Skeletal muscle satellite cell (primary cell): ENCODE results near the gene CTSF.
"Not testable (repeated sequence)": the region's sequence is repeated elsewhere in the genome, so short reads cannot be mapped to it uniquely, and the experiment has no call there.

Experiments
- H3K27me3 ChIP-seq: 2 replicates; pipeline ENCODE4 v1.7.0; 2013; ENCODE audit warnings: low read length; ENCODE audit not compliant: control insufficient read depth, insufficient read depth
- H3K36me3 ChIP-seq: 2 replicates; pipeline ENCODE4 v1.7.0; 2013; ENCODE audit warnings: mild to moderate bottlenecking, control low read depth, low read length; ENCODE audit not compliant: insufficient read depth
- H3K4me1 ChIP-seq: 2 replicates; pipeline ENCODE4 v1.7.0; 2013; ENCODE audit warnings: low read length; ENCODE audit not compliant: control insufficient read depth, insufficient read depth
- H3K4me2 ChIP-seq: 2 replicates; pipeline ENCODE4 v1.7.0; 2013; ENCODE audit warnings: mild to moderate bottlenecking, low read length
- H3K4me3 ChIP-seq: 2 replicates; pipeline ENCODE4 v1.7.0; 2013; ENCODE audit warnings: low read length
- H3K9ac ChIP-seq: 2 replicates; pipeline ENCODE4 v1.7.0; 2013; ENCODE audit warnings: mild to moderate bottlenecking, low read depth, low read length, moderate library complexity
- H3K9me3 ChIP-seq: replicated peaks from 2 replicates; pipeline ENCODE4 v1.7.0; 2013; ENCODE audit warnings: mild to moderate bottlenecking, control low read depth, low read length

The CTSF gene

GRCh38 chr11:66542362-66542761, 26.0 kb downstream of the CTSF start:
- Histone ChIP-seq H3K36me3 (peaks cover 8% of the 10 kb centered on the region), H3K4me3 (no peak overlapping the region), H3K4me1 (peaks cover 17% of the 10 kb centered on the region), H3K9ac (no peak overlapping the region), H3K27me3 (no peaks in the 10 kb centered on the region), H3K4me2 (no peak overlapping the region), H3K9me3 (no peaks in the 10 kb centered on the region)

GRCh38 chr11:66541892-66542291, 26.5 kb downstream of the CTSF start:
- H3K4me2 ChIP-seq, result no peak overlapping the region
- H3K9ac ChIP-seq, result no peak overlapping the region
- no peak overlapping the region for H3K4me3 ChIP-seq

GRCh38 chr11:66540598-66540997, 27.8 kb downstream of the CTSF start:
- not testable (repeated sequence) for H3K36me3 ChIP-seq

More at GRCh38 chr11:66541892-66542291, 26.5 kb downstream of the CTSF start:
- Histone ChIP-seq H3K9me3 (no peaks in the 10 kb centered on the region), H3K27me3 (no peaks in the 10 kb centered on the region), H3K36me3 (peaks cover 8% of the 10 kb centered on the region), H3K4me1 (peaks cover 17% of the 10 kb centered on the region)

GRCh38 chr11:66539870-66540213, 28.6 kb downstream of the CTSF start:
- Histone ChIP-seq H3K9me3 (no peaks in the 10 kb centered on the region), H3K27me3 (no peaks in the 10 kb centered on the region), H3K4me2 (no peak overlapping the region), H3K36me3 (peaks cover 8% of the 10 kb centered on the region), H3K4me1 (peaks cover 7% of the 10 kb centered on the region), H3K9ac (no peak overlapping the region), H3K4me3 (no peak overlapping the region)

More at GRCh38 chr11:66540598-66540997, 27.8 kb downstream of the CTSF start:
- H3K9me3 ChIP-seq, H3K4me2 ChIP-seq, H3K27me3 ChIP-seq, H3K4me3 ChIP-seq, H3K9ac ChIP-seq: not testable (repeated sequence)
- H3K4me1 ChIP-seq, result peaks cover 12% of the 10 kb centered on the region

GRCh38 chr11:66539170-66539869, 29.1 kb downstream of the CTSF start:
- H3K9ac ChIP-seq, result no peak overlapping the region
- no peak overlapping the region for H3K4me3 ChIP-seq

GRCh38 chr11:66532784-66533183, 35.6 kb downstream of the CTSF start:
- H3K4me3 ChIP-seq, result no peak overlapping the region
- H3K27me3 ChIP-seq, result no peaks in the 10 kb centered on the region
- H3K9ac ChIP-seq, result no peak overlapping the region
- H3K9me3 ChIP-seq, result no peaks in the 10 kb centered on the region
- no peak overlapping the region for H3K4me2 ChIP-seq
- no peaks in the 10 kb centered on the region for H3K4me1 ChIP-seq
- no peaks in the 10 kb centered on the region for H3K36me3 ChIP-seq

More at GRCh38 chr11:66539170-66539869, 29.1 kb downstream of the CTSF start:
- Histone ChIP-seq H3K36me3 (peaks cover 8% of the 10 kb centered on the region), H3K27me3 (no peaks in the 10 kb centered on the region), H3K4me1 (peaks cover 7% of the 10 kb centered on the region), H3K9me3 (no peaks in the 10 kb centered on the region), H3K4me2 (no peak overlapping the region)

- Histone ChIP-seq H3K27me3 (no peaks in the 10 kb centered on the region), H3K4me3 (no peak overlapping the region), H3K9me3 (no peaks in the 10 kb centered on the region), H3K4me2 (no peak overlapping the region), H3K9ac (no peak overlapping the region), H3K36me3 (no peaks in the 10 kb centered on the region), H3K4me1 (no peaks in the 10 kb centered on the region)
Measured at GRCh38 chr11:66531841-66532240, 36.6 kb downstream of the CTSF start.

- no peaks in the 10 kb centered on the region for H3K36me3 ChIP-seq
- no peaks in the 10 kb centered on the region for H3K27me3 ChIP-seq
- H3K9ac ChIP-seq, result no peak overlapping the region
- no peak overlapping the region for H3K4me3 ChIP-seq
- H3K4me2 ChIP-seq, result no peak overlapping the region
- H3K4me1 ChIP-seq, result no peaks in the 10 kb centered on the region
- H3K9me3 ChIP-seq, result no peaks in the 10 kb centered on the region
Measured at GRCh38 chr11:66530927-66531709, 37.3 kb downstream of the CTSF start.

- Histone ChIP-seq H3K27me3 (no peaks in the 10 kb centered on the region), H3K4me3 (no peak overlapping the region), H3K9ac (no peak overlapping the region), H3K9me3 (no peaks in the 10 kb centered on the region), H3K4me1 (no peaks in the 10 kb centered on the region), H3K4me2 (no peak overlapping the region), H3K36me3 (no peaks in the 10 kb centered on the region)
Measured at GRCh38 chr11:66529655-66530054, 38.8 kb downstream of the CTSF start.

- Histone ChIP-seq H3K4me3 (no peak overlapping the region), H3K36me3 (no peaks in the 10 kb centered on the region), H3K4me1 (no peaks in the 10 kb centered on the region)
Measured at GRCh38 chr11:66529069-66529468, 39.3 kb downstream of the CTSF start.

GRCh38 chr11:66524304-66525040, 43.9 kb downstream of the CTSF start:
- peaks cover 22% of the 10 kb centered on the region for H3K36me3 ChIP-seq
- H3K9ac ChIP-seq, result no peak overlapping the region

More at GRCh38 chr11:66529069-66529468, 39.3 kb downstream of the CTSF start:
- Histone ChIP-seq H3K9ac (no peak overlapping the region), H3K9me3 (no peaks in the 10 kb centered on the region), H3K27me3 (no peaks in the 10 kb centered on the region), H3K4me2 (no peak overlapping the region)

More at GRCh38 chr11:66524304-66525040, 43.9 kb downstream of the CTSF start:
- Histone ChIP-seq H3K4me2 (no peak overlapping the region), H3K9me3 (no peaks in the 10 kb centered on the region), H3K4me3 (no peak overlapping the region), H3K4me1 (no peaks in the 10 kb centered on the region), H3K27me3 (no peaks in the 10 kb centered on the region)
